ENCODE data around the gene EMC8. TPM values are rescaled to one million over a fixed set of nuclear protein-coding genes. Genes with fewer than 3 reads are reported as not detected.
A peak's percentile ranks its signal among the peaks of the same experiment; 100 is the strongest.

The EMC8 gene
- total RNA-seq, 1 experiment from 2014 or later: 73.0 TPM

GRCh38 chr16:85750827-85751697 is 48.3 kb downstream of the EMC8 start, which contains the start of gene C16orf74 (continued):
- TF ChIP-seq SRF (IDR thresholded peaks at IDR 0.05; ENCODE audit: low read depth) (no peak), REST (IDR thresholded peaks at IDR 0.05; ENCODE audit: low read depth) (no peak), POLR2A (IDR thresholded peaks at IDR 0.05; ENCODE audit: borderline replicate concordance, extremely low read depth, insufficient read depth, insufficient read length) (peak; percentile 47)

GRCh38 chr16:85750146-85750826 is 49.1 kb downstream of the EMC8 start:
- RAD21 ChIA-PET (ENCODE audit: low non-redundant PET in 1 of 2, low total read pairs in 2 of 2, uncharacterized antibody in 2 of 2, unreplicated experiment in 2 of 2): no interaction called here
- peak overlapping the region; percentile 79 for H3K4me2 ChIP-seq (ENCODE audit: low read length)
- DNase-seq (ENCODE audit: low read depth, low spot score) (no peak), ATAC-seq (peak; percentile 56)
- peak overlapping the region; percentile 82 for H3K27ac ChIP-seq (ENCODE audit: low read depth, low read length)
- H3K9me2 ChIP-seq (ENCODE audit: insufficient read depth): no peaks in the 10 kb centered on the region
- no TSS peak for BruUV-seq (replicated peaks)
- H3K4me1 ChIP-seq (ENCODE audit: control insufficient read depth in 1 of 2, insufficient read depth in 2 of 2, low read length in 2 of 2): peaks cover 50 to 71% of the 10 kb centered on the region in 2 experiments
- H3K79me2 ChIP-seq (ENCODE audit: insufficient read depth, low read length): peaks cover 33% of the 10 kb centered on the region
- peak overlapping the region; percentile 95 for H3K9ac ChIP-seq (ENCODE audit: low read length)
- CTCF ChIA-PET: interaction anchor here (1.8 to 3.0 kb wide), 2 partner anchors 10 to 12 kb away, joined by 4 to 13 read pairs; no protein-coding TSS in a partner anchor
- H4K20me1 ChIP-seq (ENCODE audit: insufficient read depth): no peaks in the 10 kb centered on the region
- no peak for TF ChIP-seq SP1 (IDR thresholded peaks at IDR 0.05; ENCODE audit: low read depth)
- TF ChIP-seq CTCF (IDR thresholded peaks at IDR 0.05 in 2 of 3, conservative IDR thresholded peaks at IDR 0.05 in 1 of 3; ENCODE audit: borderline replicate concordance in 1 of 3, insufficient read depth in 1 of 3, low read depth in 2 of 3, low read length in 2 of 3): peak in 1 of 3 experiments; percentile 13; a peak in 2 of 6 replicates
- TF ChIP-seq POLR2AphosphoS5 (IDR thresholded peaks at IDR 0.05; ENCODE audit: low read depth, low read length): peak; percentile 47; the same call in 1 of the 2 replicates
- H3K4me3 ChIP-seq (replicated peaks in 1 of 2; ENCODE audit: low read depth in 1 of 2, low read length in 2 of 2): peak overlapping the region; percentile 69 to 72
- H3K9me3 ChIP-seq (ENCODE audit: control insufficient read depth in 1 of 2, insufficient read depth in 1 of 2, low read depth in 1 of 2, low read length in 2 of 2): no peaks in the 10 kb centered on the region
- intact Hi-C loops (cut with micrococcal nuclease): no loop called here
- POLR2A ChIA-PET: no interaction called here
- H2AFZ ChIP-seq (ENCODE audit: low read depth, low read length, poor library complexity, severe bottlenecking): peak overlapping the region; percentile 32
- no peaks in the 10 kb centered on the region for H3K36me3 ChIP-seq (ENCODE audit: control insufficient read depth in 1 of 2, insufficient read depth in 2 of 2, low read length in 2 of 2)
- no peaks in the 10 kb centered on the region; the same call in 1 of the 2 replicates for H3K27me3 ChIP-seq (ENCODE audit: insufficient read depth, low read length)
